Measurements from ENCODE around the gene DNAH5. TPM values are rescaled to one million over a fixed set of nuclear protein-coding genes. Genes with fewer than 3 reads are reported as not detected.

Gene DNAH5
- total RNA-seq, 1 donor from 2014 or later, result 0.12 TPM

GRCh38 chr5:13785781-13786415, 158.6 kb downstream of the DNAH5 start:
- Mint-ChIP-seq H3K4me1 (no peaks in the 10 kb centered on the region), H3K9me3 (no peaks in the 10 kb centered on the region), H3K27ac (ENCODE audit: unreplicated experiment) (no peak overlapping the region), H3K27me3 (ENCODE audit: low read depth) (no peaks in the 10 kb centered on the region), H3K36me3 (ENCODE audit: low read depth) (no peaks in the 10 kb centered on the region), H3K4me3 (no peak overlapping the region)
- DNase-seq (ENCODE audit: low read depth, low spot score), result no peak
- no peak for TF ChIP-seq CTCF (conservative IDR thresholded peaks at IDR 0.05)

GRCh38 chr5:13783726-13784125, 160.8 kb downstream of the DNAH5 start:
- no peak for DNase-seq (ENCODE audit: low read depth, low spot score)
- H3K4me3 Mint-ChIP-seq, result no peak overlapping the region
- H3K27me3 Mint-ChIP-seq (ENCODE audit: low read depth), result no peaks in the 10 kb centered on the region
- H3K36me3 Mint-ChIP-seq (ENCODE audit: low read depth), result no peaks in the 10 kb centered on the region
- no peak overlapping the region for H3K27ac Mint-ChIP-seq (ENCODE audit: unreplicated experiment)
- H3K4me1 Mint-ChIP-seq, result no peaks in the 10 kb centered on the region
- H3K9me3 Mint-ChIP-seq, result no peaks in the 10 kb centered on the region
- TF ChIP-seq CTCF (conservative IDR thresholded peaks at IDR 0.05), result no peak

- no peak overlapping the region for H3K27ac Mint-ChIP-seq (ENCODE audit: unreplicated experiment)
- no peaks in the 10 kb centered on the region for H3K36me3 Mint-ChIP-seq (ENCODE audit: low read depth)
- DNase-seq (ENCODE audit: low read depth, low spot score), result no peak
- no peak for TF ChIP-seq CTCF (conservative IDR thresholded peaks at IDR 0.05)
- H3K27me3 Mint-ChIP-seq (ENCODE audit: low read depth), result no peaks in the 10 kb centered on the region
- no peaks in the 10 kb centered on the region for H3K9me3 Mint-ChIP-seq
- H3K4me1 Mint-ChIP-seq, result no peaks in the 10 kb centered on the region
- no peak overlapping the region for H3K4me3 Mint-ChIP-seq
Measured at GRCh38 chr5:13780081-13780480, 164.4 kb downstream of the DNAH5 start.

GRCh38 chr5:13773649-13774048, 170.8 kb downstream of the DNAH5 start:
- no peak for TF ChIP-seq CTCF (conservative IDR thresholded peaks at IDR 0.05)
- H3K9me3 Mint-ChIP-seq, result peaks cover 3% of the 10 kb centered on the region
- no peaks in the 10 kb centered on the region for H3K36me3 Mint-ChIP-seq (ENCODE audit: low read depth)

GRCh38 chr5:13771011-13771571, 173.4 kb downstream of the DNAH5 start:
- Mint-ChIP-seq H3K27ac (ENCODE audit: unreplicated experiment) (no peak overlapping the region), H3K36me3 (ENCODE audit: low read depth) (no peaks in the 10 kb centered on the region), H3K27me3 (ENCODE audit: low read depth) (peaks cover 6% of the 10 kb centered on the region), H3K4me3 (no peak overlapping the region), H3K4me1 (no peaks in the 10 kb centered on the region), H3K9me3 (peaks cover 3% of the 10 kb centered on the region)
- no peak for TF ChIP-seq CTCF (conservative IDR thresholded peaks at IDR 0.05)
- DNase-seq (ENCODE audit: low read depth, low spot score), result no peak

More at GRCh38 chr5:13773649-13774048, 170.8 kb downstream of the DNAH5 start:
- H3K4me1 Mint-ChIP-seq, result no peaks in the 10 kb centered on the region
- peaks cover 6% of the 10 kb centered on the region for H3K27me3 Mint-ChIP-seq (ENCODE audit: low read depth)
- peak overlapping the region; percentile 89 for H3K27ac Mint-ChIP-seq (ENCODE audit: unreplicated experiment)
- H3K4me3 Mint-ChIP-seq, result no peak overlapping the region
- DNase-seq (ENCODE audit: low read depth, low spot score), result no peak

Measured in neural crest cell (in vitro differentiated cells).